Limb (tissue), 2 donors: ENCODE results near the gene PPP4R3A.
"Not testable (repeated sequence)": the region's sequence is repeated elsewhere in the genome, so short reads cannot be mapped to it uniquely, and the experiment has no call there.

Source experiments
- DNase-seq, 2 donors: peaks; one replicate each; pipeline ENCODE4 v3.0.0-alpha.2; 2016; ENCODE audit errors: extremely low spot score in 2 of 2

The PPP4R3A gene

DNA sequence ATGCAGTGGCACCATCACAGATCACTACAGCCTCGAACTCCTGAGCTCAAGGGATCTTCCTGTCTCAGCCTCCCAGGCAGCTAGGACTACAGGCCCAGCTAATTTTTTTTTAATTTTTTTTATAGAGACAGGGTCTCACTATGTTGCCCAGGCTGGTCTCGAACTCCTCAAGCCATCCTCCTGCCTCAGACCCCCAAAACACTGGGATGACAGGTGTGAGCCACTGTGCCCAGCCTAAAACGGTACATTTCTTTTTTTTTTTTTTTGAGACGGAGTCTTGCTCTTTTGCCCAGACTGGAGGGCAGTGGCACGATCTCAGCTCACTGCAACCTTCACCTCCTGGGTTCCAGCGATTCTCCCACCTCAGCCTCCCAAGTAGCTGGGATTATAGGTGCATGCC is 100.9 kb downstream of the PPP4R3A start:
- not testable (repeated sequence) for DNase-seq
